SU-DHL-6 (cell line): ENCODE results near the gene TMCO5A.

Experiments used
- CTCF ChIP-seq: fragments of 200-600 bp; sonication (generic); IDR thresholded peaks from one replicate; pipeline ENCODE4 v1.5.1; 2017; ENCODE audit warnings: antibody characterized with exemption, mild to moderate bottlenecking, low read length, moderate library complexity; ENCODE audit not compliant: insufficient read depth, poor library complexity, severe bottlenecking
- EZH2phosphoT487 ChIP-seq: fragments of 200-600 bp; sonication (generic), shearing (Covaris generic); conservative IDR thresholded peaks from 2 replicates; pipeline ENCODE4 v1.6.1; 2018; ENCODE audit warnings: mild to moderate bottlenecking, antibody characterized with exemption, low read length, moderate library complexity, mixed read lengths

DNA sequence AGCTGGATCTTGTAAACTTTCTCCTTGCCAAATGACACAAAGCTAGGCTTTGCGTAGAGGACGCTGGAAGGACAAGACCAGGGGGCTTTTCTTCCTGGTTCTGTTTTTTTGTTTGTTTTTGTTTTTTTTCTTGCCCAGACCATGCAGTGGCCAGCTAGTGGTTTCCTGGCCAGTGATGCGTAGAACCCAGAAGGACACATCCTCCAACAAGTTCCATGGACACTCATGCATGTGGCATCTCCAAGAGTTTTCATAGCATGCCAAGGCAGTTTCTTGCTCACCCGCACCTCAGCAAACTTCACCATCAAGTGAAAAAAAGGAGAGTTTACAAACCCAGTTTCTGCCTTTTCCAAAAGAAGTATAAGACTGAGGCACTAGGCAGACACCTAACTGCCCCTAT is 46.1 kb upstream of the TMCO5A start:
- TF ChIP-seq CTCF: no peak
- TF ChIP-seq EZH2phosphoT487: no peak
